Thoracic aorta (tissue), 2 donors: ENCODE measurements around the gene WDR7. TPM values are rescaled to one million over a fixed set of nuclear protein-coding genes. Genes with fewer than 3 reads are reported as not detected.

Experiments
- ATAC-seq: fragments of 150-250 bp; one replicate; pipeline ENCODE4 v1.8.0; 2017; ENCODE audit warnings: low read depth; ENCODE audit not compliant: insufficient number of reproducible peaks, low FRiP score
- DNase-seq: peaks from one replicate; pipeline ENCODE4 v3.0.0-alpha.2; 2020; ENCODE audit warnings: low spot score
- H3K27ac ChIP-seq, 2 donors: fragments of 200-600 bp; sonication (generic); 1 replicate in 1 of 2; 2 replicates in 1 of 2; pipeline ENCODE4 v1.5.1; 2016; ENCODE audit warnings: mild to moderate bottlenecking in 2 of 2, moderate library complexity in 2 of 2
- H3K27me3 ChIP-seq: fragments of 200-600 bp; sonication (generic); replicated peaks from 2 replicates; pipeline ENCODE4 v1.6.0; 2016; ENCODE audit warnings: mild to moderate bottlenecking; ENCODE audit not compliant: insufficient read depth
- H3K36me3 ChIP-seq: fragments of 200-600 bp; sonication (generic); one replicate; pipeline ENCODE4 v1.5.1; 2016
- H3K4me1 ChIP-seq, 2 donors: fragments of 200-600 bp; sonication (generic); 1 replicate in 1 of 2; 2 replicates in 1 of 2; pipeline versions ENCODE4 v1.5.1 to v1.6.0; 2016; ENCODE audit warnings: low read depth in 2 of 2, mild to moderate bottlenecking in 1 of 2; ENCODE audit not compliant: control insufficient read depth in 1 of 2
- H3K4me3 ChIP-seq: fragments of 200-600 bp; sonication (generic); 2 replicates; pipeline ENCODE4 v1.5.1; 2016; ENCODE audit warnings: mild to moderate bottlenecking
- H3K9me3 ChIP-seq: fragments of 200-600 bp; sonication (generic); 2 replicates; pipeline ENCODE4 v1.5.1; 2016
- CTCF ChIP-seq: fragments of 200-600 bp; sonication (generic); IDR thresholded peaks from one replicate; pipeline ENCODE4 v1.5.1; 2019; ENCODE audit warnings: antibody characterized with exemption
- total RNA-seq, 2 donors: library from RNA; depleted of rRNA; stranded (reverse); fragments of >200 nt; gene quantifications; one replicate each; pipeline versions ENCODE4 v1.1.0 to v1.2.3, GENCODE V29; 2016

Gene WDR7
- total RNA-seq, 2 donors from 2014 or later, result 33.2 to 73.1 TPM

- DNase-seq, result no peak
- no peak for TF ChIP-seq CTCF
- H3K36me3 ChIP-seq, result peaks cover 13% of the 10 kb centered on the region
These were observed 375.2 kb downstream of the WDR7 start for GRCh38 chr18:57026316-57026715.

GRCh38 chr18:57027190-57027708 lies 376.1 kb downstream of the WDR7 start:
- Histone ChIP-seq H3K4me1 (no peaks in the 10 kb centered on the region), H3K27ac (no peak overlapping the region), H3K27me3 (no peaks in the 10 kb centered on the region), H3K9me3 (no peaks in the 10 kb centered on the region), H3K36me3 (peaks cover 13% of the 10 kb centered on the region), H3K4me3 (no peak overlapping the region)
- TF ChIP-seq CTCF, result no peak
- ATAC-seq (no peak), DNase-seq (no peak)

More at GRCh38 chr18:57026316-57026715, 375.2 kb downstream of the WDR7 start:
- Histone ChIP-seq H3K4me3 (no peak overlapping the region), H3K27ac (no peak overlapping the region), H3K9me3 (no peaks in the 10 kb centered on the region), H3K4me1 (no peaks in the 10 kb centered on the region), H3K27me3 (no peaks in the 10 kb centered on the region)
- ATAC-seq, result no peak

- Histone ChIP-seq H3K27me3 (no peaks in the 10 kb centered on the region), H3K4me1 (no peaks in the 10 kb centered on the region), H3K27ac (no peak overlapping the region), H3K4me3 (no peak overlapping the region), H3K36me3 (peaks cover 13% of the 10 kb centered on the region), H3K9me3 (no peaks in the 10 kb centered on the region)
- DNase-seq (no peak), ATAC-seq (no peak)
- no peak for TF ChIP-seq CTCF
These were observed 378.6 kb downstream of the WDR7 start for GRCh38 chr18:57029761-57030160.

GRCh38 chr18:57030417-57030816 lies 379.3 kb downstream of the WDR7 start:
- H3K36me3 ChIP-seq, result peaks cover 13% of the 10 kb centered on the region
- DNase-seq, result no peak
- no peak for TF ChIP-seq CTCF
- H3K4me3 ChIP-seq, result no peak overlapping the region
- H3K9me3 ChIP-seq, result no peaks in the 10 kb centered on the region
- no peak overlapping the region for H3K27ac ChIP-seq
- no peaks in the 10 kb centered on the region for H3K4me1 ChIP-seq
- no peaks in the 10 kb centered on the region for H3K27me3 ChIP-seq
- ATAC-seq, result no peak

GRCh38 chr18:57035590-57035989 lies 384.4 kb downstream of the WDR7 start:
- Histone ChIP-seq H3K27ac (no peak overlapping the region), H3K27me3 (no peaks in the 10 kb centered on the region), H3K4me1 (no peaks in the 10 kb centered on the region), H3K36me3 (peaks cover 3% of the 10 kb centered on the region), H3K4me3 (no peak overlapping the region), H3K9me3 (no peaks in the 10 kb centered on the region)
- ATAC-seq (no peak), DNase-seq (no peak)
- TF ChIP-seq CTCF, result no peak
